Endothelial cell of umbilical vein (primary cell): ENCODE measurements around the gene ARSB. TPM values are rescaled to one million over a fixed set of nuclear protein-coding genes. Genes with fewer than 3 reads are reported as not detected.

Source experiments
- BruUV-seq: library from RNA; stranded (reverse); fragments of 400-500 nt; replicated peaks from 2 replicates; lab custom pipeline; 2021; lab: Mats Ljungman, UMichigan
- CTCF ChIA-PET: fragments of 300-600, 350-600 bp; sonication (Branson Sonifier 250); formaldehyde crosslinking; loops from one replicate; lab custom pipeline; 2021; ENCODE audit warnings: antibody characterized with exemption, inconsistent platforms; lab: Charles Lee
- POLR2A ChIA-PET: fragments of 300-600, 350-600 bp; sonication (Branson Sonifier 250); formaldehyde crosslinking; loops from one replicate; lab custom pipeline; 2021; ENCODE audit warnings: antibody characterized with exemption, inconsistent platforms; lab: Charles Lee
- DNase-seq: peaks from one replicate; pipeline ENCODE4 v3.0.0-alpha.2; 2011; ENCODE audit warnings: low read depth, low spot score
- FAIRE-seq: peaks from 2 replicates; lab custom pipeline; 2011; peaks lifted over from hg19 to GRCh38; lab: Jason Lieb, UNC
- H2AFZ ChIP-seq: 2 replicates; pipeline ENCODE4 v1.6.0; 2012; ENCODE audit warnings: low read depth, low read length, control low read depth, inconsistent platforms
- H3K27ac ChIP-seq: 2 replicates; pipeline ENCODE4 v1.5.1; 2011; ENCODE audit warnings: low read depth, mild to moderate bottlenecking, control low read depth, low read length, moderate library complexity; ENCODE audit not compliant: insufficient read depth
- H3K27me3 ChIP-seq, 2 experiments: 2 replicates each; pipeline versions ENCODE4 v1.6.0 to v1.6.1; 2011; ENCODE audit warnings: low read length in 2 of 2, mixed read lengths in 1 of 2; ENCODE audit not compliant: control insufficient read depth in 2 of 2, insufficient read depth in 2 of 2
- H3K36me3 ChIP-seq, 2 experiments: 2 replicates in 1 of 2; 3 replicates in 1 of 2; pipeline ENCODE4 v1.5.1; 2011; ENCODE audit warnings: low read length in 2 of 2, mild to moderate bottlenecking in 1 of 2, moderate library complexity in 1 of 2; ENCODE audit not compliant: control insufficient read depth in 2 of 2, insufficient read depth in 2 of 2; ENCODE audit errors: extremely low read depth in 1 of 2
- H3K4me1 ChIP-seq: 3 replicates; pipeline ENCODE4 v1.5.1; 2011; ENCODE audit warnings: mild to moderate bottlenecking, low read length; ENCODE audit not compliant: control insufficient read depth, insufficient read depth; ENCODE audit errors: extremely low read depth
- H3K4me2 ChIP-seq: 2 replicates; pipeline ENCODE4 v1.6.1; 2011; ENCODE audit warnings: low read length, control low read depth, mixed read lengths; ENCODE audit not compliant: insufficient read depth
- H3K4me3 ChIP-seq, 3 experiments: fragments of 200-600 bp in 1 of 3; sonication (generic), shearing (Covaris generic) in 1 of 3; replicated peaks in 1 of 3; 2 replicates each; pipeline ENCODE4 v1.5.1; 2011 to 2016; ENCODE audit warnings: control low read depth in 3 of 3, low read length in 3 of 3, mild to moderate bottlenecking in 2 of 3, inconsistent platforms in 1 of 3, low read depth in 1 of 3, moderate library complexity in 1 of 3; ENCODE audit not compliant: insufficient read depth in 1 of 3
- H3K79me2 ChIP-seq: 2 replicates; pipeline ENCODE4 v1.6.0; 2012; ENCODE audit warnings: low read length, inconsistent platforms; ENCODE audit not compliant: control insufficient read depth, insufficient read depth
- H3K9ac ChIP-seq: replicated peaks from 2 replicates; pipeline ENCODE3; 2011; ENCODE audit warnings: low read length, control low read depth; ENCODE audit not compliant: insufficient read depth; ENCODE audit errors: extremely low read depth
- H3K9me1 ChIP-seq: replicated peaks from 3 replicates; pipeline ENCODE4 v1.6.0; 2011; ENCODE audit warnings: mild to moderate bottlenecking, low read length; ENCODE audit not compliant: control insufficient read depth, insufficient read depth; ENCODE audit errors: extremely low read depth
- H3K9me3 ChIP-seq: replicated peaks from 2 replicates; pipeline ENCODE4 v1.5.1; 2012; ENCODE audit warnings: low read length, inconsistent platforms; ENCODE audit not compliant: control insufficient read depth, insufficient read depth
- H4K20me1 ChIP-seq: replicated peaks from 2 replicates; pipeline ENCODE3; 2011; ENCODE audit warnings: mild to moderate bottlenecking, low read length; ENCODE audit not compliant: control insufficient read depth, insufficient read depth; ENCODE audit errors: extremely low read depth
- EZH2 ChIP-seq: IDR thresholded peaks from 2 replicates; pipeline ENCODE4 v1.6.1; 2012; ENCODE audit warnings: borderline replicate concordance, low read depth, mild to moderate bottlenecking, moderate library complexity, low read length, inconsistent platforms; ENCODE audit not compliant: severe bottlenecking
- FOS ChIP-seq: IDR thresholded peaks from 2 replicates; pipeline ENCODE4 v1.6.1; 2011; ENCODE audit warnings: mild to moderate bottlenecking, low read length, moderate library complexity, borderline replicate concordance; ENCODE audit not compliant: insufficient read depth
- GATA2 ChIP-seq: IDR thresholded peaks from 2 replicates; pipeline ENCODE4 v1.7.0; 2011; ENCODE audit warnings: low read depth, mild to moderate bottlenecking, moderate library complexity, mixed read lengths, low read length; ENCODE audit not compliant: insufficient read length, insufficient read depth
- JUN ChIP-seq: IDR thresholded peaks from 2 replicates; pipeline ENCODE4 v1.6.1; 2011; ENCODE audit warnings: borderline replicate concordance, low read depth; ENCODE audit not compliant: insufficient read length, insufficient read depth
- POLR2A ChIP-seq: IDR thresholded peaks from 2 replicates; pipeline ENCODE4 v1.6.1; 2012; ENCODE audit warnings: low read depth, mild to moderate bottlenecking, control low read depth, low read length
- POLR2AphosphoS5 ChIP-seq: IDR thresholded peaks from 2 replicates; pipeline ENCODE4 v1.6.1; 2012; ENCODE audit warnings: low read depth, mild to moderate bottlenecking, control low read depth, low read length, moderate library complexity; ENCODE audit not compliant: insufficient read depth
- dilution Hi-C: fragments of 300-500 bp; cut with MboI; formaldehyde crosslinking; loops from one replicate; pipeline ENCODE4 v1.15.0; 2019; ENCODE audit warnings: low sequenced_read_pairs; ENCODE audit not compliant: extremely low pct_ligation_motif_present
- intact Hi-C: fragments of 100-400 bp; cut with micrococcal nuclease; formaldehyde crosslinking; loops from one replicate; pipeline ENCODE4 v1.10.0; 2022
- polyA plus RNA-seq, 4 experiments: library from polyadenylated mRNA; depleted of rRNA in 3 of 4; stranded (reverse) in 3 of 4; unstranded in 1 of 4; fragments of >200 nt; gene quantifications; 2 replicates each; pipeline versions ENCODE4 v1.2.1 to v1.2.3, GENCODE V29; 2011 to 2012; ENCODE audit warnings: missing spikeins in 1 of 4
- total RNA-seq: library from RNA; stranded (reverse); gene quantifications from 2 replicates; pipeline ENCODE4 v1.2.3, GENCODE V29; 2021
- TF ChIP-seq, protein P1 (sequence below): IDR thresholded peaks from 2 replicates; pipeline ENCODE4 v1.6.1; 2011; ENCODE audit not compliant: insufficient read depth, insufficient read length
- TF ChIP-seq, protein P2 (sequence below), 2 donors: IDR thresholded peaks; 1 replicate in 1 of 2; 2 replicates in 1 of 2; pipeline ENCODE4 v1.5.1; 2011; ENCODE audit warnings: low read length in 2 of 2, mild to moderate bottlenecking in 2 of 2, moderate library complexity in 2 of 2, control low read depth in 1 of 2, inconsistent platforms in 1 of 2, low read depth in 1 of 2; ENCODE audit not compliant: insufficient read depth in 1 of 2; ENCODE audit errors: extremely low read depth in 1 of 2

ARSB gene
- total and polyA plus RNA-seq, 2 donors (not counting 3 experiments of a cell fraction or from before 2014, with no cell fraction given) = 17.2 to 25.8 TPM

DNA sequence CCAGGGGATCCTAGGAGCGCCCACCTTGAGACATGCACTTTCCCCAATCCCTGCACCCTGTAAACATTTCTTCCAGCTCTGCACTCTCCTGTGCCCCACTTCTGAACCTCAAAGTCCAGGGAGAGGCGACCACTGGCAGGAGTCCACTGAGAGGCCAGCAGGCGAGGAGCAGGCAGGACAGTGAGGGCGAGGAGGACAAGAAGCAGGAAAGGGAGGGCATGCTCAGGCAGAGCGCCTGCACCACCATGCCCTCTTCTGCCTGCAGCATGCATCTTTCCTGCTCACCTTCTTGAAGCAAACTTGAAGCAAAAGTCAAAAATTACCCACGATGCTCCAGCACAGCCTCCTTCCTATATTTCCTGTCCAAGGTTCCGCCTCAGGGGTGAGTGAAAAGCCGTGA, 10.1 kb downstream of the ARSB start:
- Histone ChIP-seq H2AFZ (no peak overlapping the region), H3K4me1 (peaks cover 12% of the 10 kb centered on the region), H4K20me1 (no peaks in the 10 kb centered on the region), H3K9me3 (no peaks in the 10 kb centered on the region), H3K9me1 (no peaks in the 10 kb centered on the region), H3K4me2 (no peak overlapping the region), H3K4me3 (no peak overlapping the region), H3K27me3 (no peaks in the 10 kb centered on the region), H3K27ac (no peak overlapping the region), H3K9ac (no peak overlapping the region), H3K36me3 (no peaks in the 10 kb centered on the region), H3K79me2 (no peaks in the 10 kb centered on the region)
- no peak for FAIRE-seq
- CTCF ChIA-PET = interaction anchor here (1.1 to 1.8 kb wide), 4 partner anchors 9 to 75 kb away, joined by 3 to 10 read pairs (median 4); partner anchors contain the start of gene ARSB
- TF ChIP-seq FOS (no peak), JUN (no peak), GATA2 (no peak), POLR2A (no peak), EZH2 (no peak), POLR2AphosphoS5 (no peak)
- TF ChIP-seq, protein P1, sequence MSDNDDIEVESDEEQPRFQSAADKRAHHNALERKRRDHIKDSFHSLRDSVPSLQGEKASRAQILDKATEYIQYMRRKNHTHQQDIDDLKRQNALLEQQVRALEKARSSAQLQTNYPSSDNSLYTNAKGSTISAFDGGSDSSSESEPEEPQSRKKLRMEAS = no peak
- TF ChIP-seq, protein P2, sequence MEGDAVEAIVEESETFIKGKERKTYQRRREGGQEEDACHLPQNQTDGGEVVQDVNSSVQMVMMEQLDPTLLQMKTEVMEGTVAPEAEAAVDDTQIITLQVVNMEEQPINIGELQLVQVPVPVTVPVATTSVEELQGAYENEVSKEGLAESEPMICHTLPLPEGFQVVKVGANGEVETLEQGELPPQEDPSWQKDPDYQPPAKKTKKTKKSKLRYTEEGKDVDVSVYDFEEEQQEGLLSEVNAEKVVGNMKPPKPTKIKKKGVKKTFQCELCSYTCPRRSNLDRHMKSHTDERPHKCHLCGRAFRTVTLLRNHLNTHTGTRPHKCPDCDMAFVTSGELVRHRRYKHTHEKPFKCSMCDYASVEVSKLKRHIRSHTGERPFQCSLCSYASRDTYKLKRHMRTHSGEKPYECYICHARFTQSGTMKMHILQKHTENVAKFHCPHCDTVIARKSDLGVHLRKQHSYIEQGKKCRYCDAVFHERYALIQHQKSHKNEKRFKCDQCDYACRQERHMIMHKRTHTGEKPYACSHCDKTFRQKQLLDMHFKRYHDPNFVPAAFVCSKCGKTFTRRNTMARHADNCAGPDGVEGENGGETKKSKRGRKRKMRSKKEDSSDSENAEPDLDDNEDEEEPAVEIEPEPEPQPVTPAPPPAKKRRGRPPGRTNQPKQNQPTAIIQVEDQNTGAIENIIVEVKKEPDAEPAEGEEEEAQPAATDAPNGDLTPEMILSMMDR (IDR thresholded peaks at IDR 0.05; ENCODE audit: extremely low read depth in 1 of 2, insufficient read depth in 1 of 2, low read depth in 1 of 2, low read length in 2 of 2) = no peak
- DNase-seq = no peak
- POLR2A ChIA-PET = no interaction called here
- dilution Hi-C loops (no loop called here), intact Hi-C loops (no loop called here)
- BruUV-seq = no TSS peak
